GM18520 (cell line): ENCODE data around the gene TBC1D2.
"Not testable (repeated sequence)": the region's sequence is repeated elsewhere in the genome, so short reads cannot be mapped to it uniquely, and the experiment has no call there.

Source experiments
- ATAC-seq: cut with Tn5 transposase; IDR thresholded peaks from one replicate; pipeline ENCODE4 v1.9.1; 2021; ENCODE audit not compliant: unreplicated experiment

The TBC1D2 gene

GRCh38 chr9:98191671-98192502 lies 63.6 kb downstream of the TBC1D2 start:
- ATAC-seq, result no peak

- no peak for ATAC-seq
Measured at GRCh38 chr9:98191181-98191608, 64.3 kb downstream of the TBC1D2 start.

GRCh38 chr9:98190757-98191105 lies 64.7 kb downstream of the TBC1D2 start:
- no peak for ATAC-seq

GRCh38 chr9:98189412-98189811 lies 66.0 kb downstream of the TBC1D2 start:
- no peak for ATAC-seq

- ATAC-seq, result no peak
Measured at GRCh38 chr9:98187926-98188325, 67.5 kb downstream of the TBC1D2 start.

GRCh38 chr9:98186236-98186635 lies 69.2 kb downstream of the TBC1D2 start:
- no peak for ATAC-seq

GRCh38 chr9:98185611-98186171 lies 69.8 kb downstream of the TBC1D2 start:
- no peak for ATAC-seq

- ATAC-seq, result no peak
Measured at GRCh38 chr9:98185021-98185567, 70.4 kb downstream of the TBC1D2 start.

GRCh38 chr9:98184326-98184725 lies 71.1 kb downstream of the TBC1D2 start:
- ATAC-seq, result no peak

- ATAC-seq, result no peak
Measured at GRCh38 chr9:98182889-98183599, 72.4 kb downstream of the TBC1D2 start.

- no peak for ATAC-seq
Measured at GRCh38 chr9:98182069-98182820, 73.2 kb downstream of the TBC1D2 start.

- ATAC-seq, result no peak
Measured at GRCh38 chr9:98181746-98182068, 73.7 kb downstream of the TBC1D2 start.

- ATAC-seq, result no peak
Measured at GRCh38 chr9:98180996-98181395, 74.5 kb downstream of the TBC1D2 start.

- ATAC-seq, result no peak
Measured at GRCh38 chr9:98178874-98179850, 76.3 kb downstream of the TBC1D2 start.

GRCh38 chr9:98176391-98177259 lies 78.8 kb downstream of the TBC1D2 start:
- ATAC-seq, result no peak

GRCh38 chr9:98175762-98176161 lies 79.7 kb downstream of the TBC1D2 start:
- ATAC-seq, result no peak

GRCh38 chr9:98175028-98175569 lies 80.3 kb downstream of the TBC1D2 start:
- ATAC-seq, result no peak

- not testable (repeated sequence) for ATAC-seq
Measured at GRCh38 chr9:98174502-98174918, 80.9 kb downstream of the TBC1D2 start.

- ATAC-seq, result no peak
Measured at GRCh38 chr9:98173181-98173580, 82.3 kb downstream of the TBC1D2 start.
